Astrocyte of the spinal cord (primary cell): ENCODE data around the gene TARS2.

Source experiments
- DNase-seq: peaks from one replicate; pipeline ENCODE4 v3.0.0; 2011; ENCODE audit warnings: low read depth, low spot score
- H3K4me3 ChIP-seq: 2 replicates; pipeline ENCODE4 v1.5.1; 2011; ENCODE audit warnings: low read depth, mild to moderate bottlenecking, low read length, moderate library complexity
- CTCF ChIP-seq: IDR thresholded peaks from 2 replicates; pipeline ENCODE4 v1.5.1; 2012; ENCODE audit warnings: low read depth, mild to moderate bottlenecking, low read length, inconsistent platforms
- in situ Hi-C: cut with HindIII; loops from 2 replicates; pipeline ENCODE4 v1.10.0; 2017; ENCODE audit warnings: low sequenced_read_pairs

Gene TARS2

GRCh38 chr1:150521196-150521968 is 34.2 kb downstream of the TARS2 start:
- no peak overlapping the region for H3K4me3 ChIP-seq
- in situ Hi-C loops, result no loop called here
- DNase-seq, result no peak

GRCh38 chr1:150525348-150525747 is 38.1 kb downstream of the TARS2 start:
- no peak for TF ChIP-seq CTCF
- DNase-seq, result no peak
- in situ Hi-C loops, result no loop called here
- no peak overlapping the region for H3K4me3 ChIP-seq

More at GRCh38 chr1:150521196-150521968, 34.2 kb downstream of the TARS2 start:
- no peak for TF ChIP-seq CTCF

- no peak for TF ChIP-seq CTCF
Measured at GRCh38 chr1:150528196-150528595, 41.0 kb downstream of the TARS2 start.

GRCh38 chr1:150529017-150529416 is 41.8 kb downstream of the TARS2 start:
- H3K4me3 ChIP-seq, result no peak overlapping the region
- in situ Hi-C loops, result no loop called here
- no peak for TF ChIP-seq CTCF
- peak; percentile 62 for DNase-seq

More at GRCh38 chr1:150528196-150528595, 41.0 kb downstream of the TARS2 start:
- peak; percentile 55 for DNase-seq
- H3K4me3 ChIP-seq, result no peak overlapping the region
- in situ Hi-C loops, result no loop called here

GRCh38 chr1:150530491-150531159 is 43.4 kb downstream of the TARS2 start:
- DNase-seq, result no peak
- in situ Hi-C loops, result no loop called here
- TF ChIP-seq CTCF, result no peak
- no peak overlapping the region for H3K4me3 ChIP-seq

GRCh38 chr1:150532860-150533259 is 45.6 kb downstream of the TARS2 start:
- no peak overlapping the region for H3K4me3 ChIP-seq
- no peak for DNase-seq
- in situ Hi-C loops, result no loop called here

More at GRCh38 chr1:150532860-150533259, 45.6 kb downstream of the TARS2 start:
- TF ChIP-seq CTCF, result no peak
